WI38 (cell line): ENCODE data around the gene USP53.

ENCODE experiments used
- H3K4me3 ChIP-seq: 2 replicates; pipeline ENCODE4 v1.5.1; 2011; ENCODE audit warnings: low read depth, mild to moderate bottlenecking, control low read depth, low read length
- CTCF ChIP-seq: IDR thresholded peaks from 2 replicates; pipeline ENCODE4 v1.5.1; 2012; ENCODE audit warnings: low read depth, mild to moderate bottlenecking, control low read depth, low read length

The USP53 gene

DNA sequence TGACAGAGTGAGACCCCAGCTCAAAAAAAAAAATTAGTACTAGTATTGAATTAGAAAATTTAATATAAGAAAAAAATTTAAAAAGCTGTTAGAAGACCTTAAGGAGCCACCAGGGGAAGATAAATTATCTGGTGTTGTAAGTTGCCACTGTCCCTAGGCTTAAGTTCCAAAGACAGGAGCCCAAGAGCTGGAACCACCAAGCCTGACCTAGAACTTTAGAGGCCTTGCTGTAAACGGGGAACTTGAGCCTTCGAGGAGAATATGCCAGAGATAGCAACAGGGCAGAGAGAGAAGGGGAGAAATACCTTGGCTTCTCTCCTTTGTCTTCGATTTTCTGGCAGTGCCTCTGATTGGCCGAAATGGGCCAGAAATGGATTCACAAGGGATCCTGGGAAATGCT lies 8.9 kb downstream of the USP53 start:
- H3K4me3 ChIP-seq = no peak overlapping the region
- TF ChIP-seq CTCF = no peak

DNA sequence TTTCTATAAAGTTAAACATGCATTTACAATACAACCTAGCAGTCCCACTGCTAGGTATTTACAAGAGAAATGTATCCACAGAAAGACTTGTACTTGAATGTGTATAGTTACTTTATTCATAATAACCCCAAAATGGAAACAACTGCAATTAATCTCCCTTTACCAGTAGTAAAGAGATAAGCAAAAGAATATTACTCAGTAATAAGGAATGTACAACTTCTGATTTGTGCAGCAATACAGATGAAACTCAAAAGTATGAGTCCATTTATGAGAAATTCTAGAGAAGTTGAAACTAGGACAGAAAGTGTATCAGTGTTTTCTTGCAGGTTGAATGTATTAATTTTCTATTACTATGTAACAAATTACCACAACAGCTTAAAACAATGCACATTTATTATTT lies 15.2 kb downstream of the USP53 start:
- TF ChIP-seq CTCF = no peak
- H3K4me3 ChIP-seq = no peak overlapping the region

DNA sequence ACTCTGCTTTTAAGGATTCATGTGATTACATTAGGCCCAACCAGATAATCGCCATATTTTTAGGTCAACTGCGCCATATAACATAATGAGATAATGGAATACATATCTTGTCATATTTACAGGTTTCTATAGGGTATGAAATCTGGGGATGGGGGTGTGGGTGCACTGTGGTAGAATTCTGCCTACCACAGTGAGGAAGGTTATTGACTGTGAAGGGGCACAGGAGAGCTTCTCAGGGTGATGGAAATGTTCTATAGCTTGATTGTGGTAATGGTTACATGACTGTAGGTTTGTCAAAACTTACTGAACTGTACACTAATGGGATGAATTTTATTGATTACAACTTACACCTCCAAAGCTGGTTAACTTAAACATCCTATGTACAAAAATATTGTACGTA lies 15.9 kb downstream of the USP53 start:
- no peak overlapping the region for H3K4me3 ChIP-seq
- no peak for TF ChIP-seq CTCF

GRCh38 chr4:119229908-119230687 lies 17.6 kb downstream of the USP53 start:
- H3K4me3 ChIP-seq = no peak overlapping the region
- no peak for TF ChIP-seq CTCF

GRCh38 chr4:119231491-119231890 lies 19.0 kb downstream of the USP53 start:
- no peak for TF ChIP-seq CTCF
- no peak overlapping the region for H3K4me3 ChIP-seq

DNA sequence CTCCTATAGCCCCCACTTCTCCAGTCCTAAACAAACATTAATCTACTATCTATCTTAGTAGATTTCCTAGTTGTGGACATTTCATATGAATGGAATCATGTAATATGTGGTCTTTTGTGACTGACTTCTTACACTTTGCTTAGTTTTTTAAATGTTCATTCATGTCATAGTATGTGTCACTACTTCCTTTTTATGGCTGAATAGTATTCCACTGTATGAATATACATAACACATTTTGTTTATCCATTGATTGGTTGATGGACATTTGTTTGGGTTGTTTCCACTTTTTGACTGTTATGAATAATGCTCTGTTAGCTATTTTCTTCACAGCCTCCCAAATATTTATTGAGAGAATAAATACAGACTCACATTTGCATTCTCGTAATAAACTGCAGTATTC lies 19.8 kb downstream of the USP53 start:
- H3K4me3 ChIP-seq = no peak overlapping the region
- no peak for TF ChIP-seq CTCF

GRCh38 chr4:119233191-119233590 lies 20.7 kb downstream of the USP53 start:
- TF ChIP-seq CTCF = no peak
- no peak overlapping the region for H3K4me3 ChIP-seq
